LHCN-M2 (cell line): Measurements from ENCODE around the gene PPIC. TPM values are rescaled to one million over a fixed set of nuclear protein-coding genes. Genes with fewer than 3 reads are reported as not detected.
A peak's percentile ranks its signal among the peaks of the same experiment; 100 is the strongest.
"Not testable (repeated sequence)": the region's sequence is repeated elsewhere in the genome, so short reads cannot be mapped to it uniquely, and the experiment has no call there.

Source experiments
- DNase-seq: peaks from one replicate; pipeline ENCODE4 v3.0.0-alpha.2; 2012; ENCODE audit warnings: low read depth
- total RNA-seq: library from RNA; depleted of rRNA; stranded (reverse); fragments of >200 nt; gene quantifications from 2 replicates; pipeline ENCODE4 v1.2.3, GENCODE V29; 2014

Gene PPIC
- total RNA-seq, 1 experiment from 2014 or later: 17.2 TPM

- no peak for DNase-seq
Observed at GRCh38 chr5:123012321-123012720, 24.2 kb downstream of the PPIC start.

GRCh38 chr5:123007754-123008153 lies 28.8 kb downstream of the PPIC start:
- DNase-seq: no peak

- no peak for DNase-seq
Observed at GRCh38 chr5:123007182-123007581, 29.3 kb downstream of the PPIC start.

GRCh38 chr5:123001808-123002207 lies 34.7 kb downstream of the PPIC start:
- DNase-seq: no peak

- peak; percentile 64 for DNase-seq
Observed at GRCh38 chr5:123000731-123001130, 35.8 kb downstream of the PPIC start.

- DNase-seq: no peak
Observed at GRCh38 chr5:122999947-123000563, 36.5 kb downstream of the PPIC start.

- DNase-seq: no peak
Observed at GRCh38 chr5:122997294-122997693, 39.2 kb downstream of the PPIC start.

GRCh38 chr5:122996091-122996490 lies 40.4 kb downstream of the PPIC start:
- no peak for DNase-seq

- no peak for DNase-seq
Observed at GRCh38 chr5:122985954-122986721, 50.4 kb downstream of the PPIC start.

GRCh38 chr5:122985006-122985700 lies 51.4 kb downstream of the PPIC start:
- DNase-seq: peak; percentile 6

GRCh38 chr5:122984425-122984824 lies 52.1 kb downstream of the PPIC start:
- DNase-seq: no peak

GRCh38 chr5:122982376-122982775 lies 54.1 kb downstream of the PPIC start:
- no peak for DNase-seq

- no peak for DNase-seq
Observed at GRCh38 chr5:122981846-122982245, 54.7 kb downstream of the PPIC start.

- no peak for DNase-seq
Observed at GRCh38 chr5:122978644-122979297, 57.8 kb downstream of the PPIC start.

- no peak for DNase-seq
Observed at GRCh38 chr5:122978068-122978467, 58.5 kb downstream of the PPIC start.

- no peak for DNase-seq
Observed at GRCh38 chr5:122977319-122977718, 59.2 kb downstream of the PPIC start.

- not testable (repeated sequence) for DNase-seq
Observed at GRCh38 chr5:122974251-122974650, 62.3 kb downstream of the PPIC start.

- DNase-seq: not testable (repeated sequence)
Observed at GRCh38 chr5:122973759-122974158, 62.8 kb downstream of the PPIC start.
